GM12864 (cell line): ENCODE results near the gene ZDHHC6.
"Not testable (repeated sequence)": the region's sequence is repeated elsewhere in the genome, so short reads cannot be mapped to it uniquely, and the experiment has no call there.

ENCODE experiments used
- DNase-seq: peaks from one replicate; pipeline ENCODE4 v3.0.0-alpha.2; 2011; ENCODE audit warnings: low read depth
- H3K4me3 ChIP-seq: 2 replicates; pipeline ENCODE4 v1.5.1; 2011; ENCODE audit warnings: mild to moderate bottlenecking, low read depth, low read length, control low read depth
- CTCF ChIP-seq: IDR thresholded peaks from 2 replicates; pipeline ENCODE4 v1.5.1; 2011; ENCODE audit warnings: low read depth, mild to moderate bottlenecking, moderate library complexity, low read length, control low read depth, inconsistent platforms; ENCODE audit errors: missing control alignments

ZDHHC6 gene

GRCh38 chr10:112394475-112394875 lies 52.2 kb downstream of the ZDHHC6 start:
- H3K4me3 ChIP-seq, result no peak overlapping the region
- DNase-seq, result no peak
- TF ChIP-seq CTCF, result no peak

- H3K4me3 ChIP-seq, result no peak overlapping the region
- no peak for DNase-seq
- no peak for TF ChIP-seq CTCF
These were observed 52.9 kb downstream of the ZDHHC6 start for GRCh38 chr10:112393827-112394226.

- H3K4me3 ChIP-seq, result no peak overlapping the region
- TF ChIP-seq CTCF, result no peak
- no peak for DNase-seq
These were observed 53.4 kb downstream of the ZDHHC6 start for GRCh38 chr10:112393341-112393740.

- no peak for TF ChIP-seq CTCF
- DNase-seq, result no peak
- no peak overlapping the region for H3K4me3 ChIP-seq
These were observed 56.5 kb downstream of the ZDHHC6 start for GRCh38 chr10:112390125-112390703.

- no peak for DNase-seq
- H3K4me3 ChIP-seq, result no peak overlapping the region
- TF ChIP-seq CTCF, result no peak
These were observed 57.4 kb downstream of the ZDHHC6 start for GRCh38 chr10:112389271-112389822.

- TF ChIP-seq CTCF, result no peak
- no peak overlapping the region for H3K4me3 ChIP-seq
- DNase-seq, result no peak
These were observed 58.2 kb downstream of the ZDHHC6 start for GRCh38 chr10:112388548-112388947.

GRCh38 chr10:112388056-112388455 lies 58.7 kb downstream of the ZDHHC6 start:
- H3K4me3 ChIP-seq, DNase-seq: not testable (repeated sequence)
